NCI-H2171 treated with DMSO at 0.1 percent for 48 hours (cell line): Measurements from ENCODE around the gene TMEM225B.
"Not testable (repeated sequence)": the region's sequence is repeated elsewhere in the genome, so short reads cannot be mapped to it uniquely, and the experiment has no call there.

ENCODE experiments used
- DNase-seq: peaks from one replicate; lab custom pipeline; 2025; lab: John Stamatoyannopoulos, UW

TMEM225B gene

GRCh38 chr7:99657879-99658278 lies 59.8 kb downstream of the TMEM225B start:
- DNase-seq = not testable (repeated sequence)
